Panc1 (cell line): ENCODE measurements around the gene PXK. TPM values are rescaled to one million over a fixed set of nuclear protein-coding genes. Genes with fewer than 3 reads are reported as not detected.

Experiments
- ATAC-seq: fragments of 200-7000 bp; cut with Tn5 transposase; 2 replicates; pipeline ENCODE4 v1.9.1; 2020; ENCODE audit warnings: mild to moderate bottlenecking, moderate library complexity
- BruUV-seq: library from RNA; stranded (reverse); fragments of 400-500 nt; replicated peaks from 2 replicates; lab custom pipeline; 2021; lab: Mats Ljungman, UMichigan
- CTCF ChIA-PET: fragments of 300-600 bp; sonication (Branson Sonifier 250); formaldehyde crosslinking; loops from one replicate; lab custom pipeline; 2022; ENCODE audit warnings: antibody characterized with exemption; lab: Charles Lee
- POLR2A ChIA-PET: fragments of 300-600 bp; sonication (Branson Sonifier 250); formaldehyde crosslinking; loops from one replicate; lab custom pipeline; 2022; ENCODE audit warnings: antibody characterized with exemption; lab: Charles Lee
- DNase-seq: peaks from one replicate; pipeline ENCODE4 v3.0.0-alpha.2; 2010; ENCODE audit warnings: low read depth, low spot score
- H3K27ac ChIP-seq: 2 replicates; pipeline ENCODE4 v1.5.1; 2011; ENCODE audit warnings: mild to moderate bottlenecking, low read length, inconsistent platforms
- H3K27me3 ChIP-seq: fragments of 200-500 bp; sonication (Bioruptor generic); 2 replicates; pipeline ENCODE4 v1.6.0; 2014; ENCODE audit warnings: low read length, inconsistent platforms; ENCODE audit not compliant: control insufficient read depth, insufficient read depth
- H3K36me3 ChIP-seq: fragments of 200-500 bp; sonication (Bioruptor generic); 2 replicates; pipeline ENCODE4 v1.5.1; 2014; ENCODE audit warnings: inconsistent platforms, mild to moderate bottlenecking, low read length, moderate library complexity; ENCODE audit not compliant: control insufficient read depth, insufficient read depth
- H3K4me1 ChIP-seq: 2 replicates; pipeline ENCODE4 v1.5.1; 2011; ENCODE audit warnings: inconsistent platforms, mild to moderate bottlenecking, low read length, moderate library complexity; ENCODE audit not compliant: control insufficient read depth, insufficient read depth
- H3K4me3 ChIP-seq, 2 experiments: 2 replicates each; pipeline ENCODE4 v1.5.1; 2011 to 2012; ENCODE audit warnings: low read depth in 2 of 2, low read length in 2 of 2, mild to moderate bottlenecking in 2 of 2, inconsistent platforms in 1 of 2, moderate library complexity in 1 of 2
- H3K9me3 ChIP-seq: fragments of 200-500 bp; sonication (Bioruptor generic); 2 replicates; pipeline ENCODE4 v1.5.1; 2014; ENCODE audit warnings: low read depth, mild to moderate bottlenecking, inconsistent platforms, low read length, moderate library complexity; ENCODE audit not compliant: control insufficient read depth, insufficient read depth
- POLR2AphosphoS5 ChIP-seq: IDR thresholded peaks from 2 replicates; pipeline ENCODE4 v1.6.1; 2012; ENCODE audit warnings: mild to moderate bottlenecking, low read depth, low read length, moderate library complexity
- SIN3A ChIP-seq: IDR thresholded peaks from 2 replicates; pipeline ENCODE4 v1.6.1; 2012; ENCODE audit warnings: low read depth, mild to moderate bottlenecking, low read length, moderate library complexity, borderline replicate concordance; ENCODE audit not compliant: insufficient read depth
- TCF7L2 ChIP-seq: IDR thresholded peaks from 2 replicates; pipeline ENCODE4 v1.6.1; 2011; ENCODE audit warnings: mild to moderate bottlenecking, low read depth, low read length, inconsistent platforms
- in situ Hi-C: cut with HindIII; loops from 2 replicates; pipeline ENCODE4 v1.10.0; 2016; ENCODE audit warnings: low sequenced_read_pairs, low pct_unique_long_range_greater_than_20kb
- intact Hi-C: fragments of 100-400 bp; cut with micrococcal nuclease; formaldehyde crosslinking; loops from one replicate; pipeline ENCODE4 v1.10.0; 2022; ENCODE audit not compliant: unreplicated experiment
- total RNA-seq: library from RNA; stranded (reverse); gene quantifications from one replicate; pipeline ENCODE4 v1.2.1, GENCODE V29; 2021; ENCODE audit not compliant: unreplicated experiment
- TF ChIP-seq, protein P1 (sequence below), 2 experiments: IDR thresholded peaks; 2 replicates each; pipeline ENCODE4 v1.6.1; 2011 to 2012; ENCODE audit warnings: low read depth in 2 of 2, control low read depth in 1 of 2, low read length in 1 of 2, mild to moderate bottlenecking in 1 of 2, moderate library complexity in 1 of 2; ENCODE audit not compliant: insufficient read depth in 1 of 2
- TF ChIP-seq, protein P2 (sequence below): fragments of 450-650 bp; IDR thresholded peaks from 2 replicates; pipeline ENCODE4 v1.5.1; 2017; ENCODE audit warnings: mild to moderate bottlenecking

Gene PXK
- total RNA-seq, 1 experiment from 2014 or later: 14.2 TPM

DNA sequence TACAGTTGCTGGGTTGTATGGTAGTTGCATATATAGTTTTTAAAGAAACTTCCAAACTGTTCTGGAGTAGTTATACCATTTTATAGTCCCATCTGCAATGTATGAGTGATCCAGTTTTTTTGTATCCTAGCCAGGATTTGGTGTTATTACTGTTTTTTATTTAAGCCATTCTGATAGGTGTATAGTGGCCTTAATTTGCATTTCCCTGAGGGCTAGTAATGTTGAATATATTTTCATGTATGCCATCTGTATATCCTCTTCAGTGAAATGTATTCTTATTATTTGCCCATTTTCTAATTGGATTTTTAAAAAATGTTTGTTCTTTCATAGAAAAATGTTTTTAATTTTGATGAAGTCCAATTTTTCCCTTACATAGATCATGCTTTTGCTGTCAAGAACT lies 29.2 kb downstream of the PXK start:
- in situ Hi-C loops (no loop called here), intact Hi-C loops (no loop called here)
- no peaks in the 10 kb centered on the region for H3K4me1 ChIP-seq
- no TSS peak for BruUV-seq
- POLR2A ChIA-PET: no interaction called here
- no peaks in the 10 kb centered on the region for H3K27me3 ChIP-seq
- no peak overlapping the region for H3K4me3 ChIP-seq
- DNase-seq (no peak), ATAC-seq (no peak)
- H3K27ac ChIP-seq: no peak overlapping the region
- CTCF ChIA-PET: no interaction called here
- H3K36me3 ChIP-seq: no peaks in the 10 kb centered on the region
- H3K9me3 ChIP-seq: no peaks in the 10 kb centered on the region
- no peak for TF ChIP-seq POLR2AphosphoS5
- TF ChIP-seq SIN3A: no peak
- TF ChIP-seq, protein P1, sequence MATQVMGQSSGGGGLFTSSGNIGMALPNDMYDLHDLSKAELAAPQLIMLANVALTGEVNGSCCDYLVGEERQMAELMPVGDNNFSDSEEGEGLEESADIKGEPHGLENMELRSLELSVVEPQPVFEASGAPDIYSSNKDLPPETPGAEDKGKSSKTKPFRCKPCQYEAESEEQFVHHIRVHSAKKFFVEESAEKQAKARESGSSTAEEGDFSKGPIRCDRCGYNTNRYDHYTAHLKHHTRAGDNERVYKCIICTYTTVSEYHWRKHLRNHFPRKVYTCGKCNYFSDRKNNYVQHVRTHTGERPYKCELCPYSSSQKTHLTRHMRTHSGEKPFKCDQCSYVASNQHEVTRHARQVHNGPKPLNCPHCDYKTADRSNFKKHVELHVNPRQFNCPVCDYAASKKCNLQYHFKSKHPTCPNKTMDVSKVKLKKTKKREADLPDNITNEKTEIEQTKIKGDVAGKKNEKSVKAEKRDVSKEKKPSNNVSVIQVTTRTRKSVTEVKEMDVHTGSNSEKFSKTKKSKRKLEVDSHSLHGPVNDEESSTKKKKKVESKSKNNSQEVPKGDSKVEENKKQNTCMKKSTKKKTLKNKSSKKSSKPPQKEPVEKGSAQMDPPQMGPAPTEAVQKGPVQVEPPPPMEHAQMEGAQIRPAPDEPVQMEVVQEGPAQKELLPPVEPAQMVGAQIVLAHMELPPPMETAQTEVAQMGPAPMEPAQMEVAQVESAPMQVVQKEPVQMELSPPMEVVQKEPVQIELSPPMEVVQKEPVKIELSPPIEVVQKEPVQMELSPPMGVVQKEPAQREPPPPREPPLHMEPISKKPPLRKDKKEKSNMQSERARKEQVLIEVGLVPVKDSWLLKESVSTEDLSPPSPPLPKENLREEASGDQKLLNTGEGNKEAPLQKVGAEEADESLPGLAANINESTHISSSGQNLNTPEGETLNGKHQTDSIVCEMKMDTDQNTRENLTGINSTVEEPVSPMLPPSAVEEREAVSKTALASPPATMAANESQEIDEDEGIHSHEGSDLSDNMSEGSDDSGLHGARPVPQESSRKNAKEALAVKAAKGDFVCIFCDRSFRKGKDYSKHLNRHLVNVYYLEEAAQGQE (IDR thresholded peaks at IDR 0.05; ENCODE audit: insufficient read depth in 1 of 2, low read depth in 2 of 2, low read length in 1 of 2): no peak
- TF ChIP-seq TCF7L2: no peak
- TF ChIP-seq, protein P2, sequence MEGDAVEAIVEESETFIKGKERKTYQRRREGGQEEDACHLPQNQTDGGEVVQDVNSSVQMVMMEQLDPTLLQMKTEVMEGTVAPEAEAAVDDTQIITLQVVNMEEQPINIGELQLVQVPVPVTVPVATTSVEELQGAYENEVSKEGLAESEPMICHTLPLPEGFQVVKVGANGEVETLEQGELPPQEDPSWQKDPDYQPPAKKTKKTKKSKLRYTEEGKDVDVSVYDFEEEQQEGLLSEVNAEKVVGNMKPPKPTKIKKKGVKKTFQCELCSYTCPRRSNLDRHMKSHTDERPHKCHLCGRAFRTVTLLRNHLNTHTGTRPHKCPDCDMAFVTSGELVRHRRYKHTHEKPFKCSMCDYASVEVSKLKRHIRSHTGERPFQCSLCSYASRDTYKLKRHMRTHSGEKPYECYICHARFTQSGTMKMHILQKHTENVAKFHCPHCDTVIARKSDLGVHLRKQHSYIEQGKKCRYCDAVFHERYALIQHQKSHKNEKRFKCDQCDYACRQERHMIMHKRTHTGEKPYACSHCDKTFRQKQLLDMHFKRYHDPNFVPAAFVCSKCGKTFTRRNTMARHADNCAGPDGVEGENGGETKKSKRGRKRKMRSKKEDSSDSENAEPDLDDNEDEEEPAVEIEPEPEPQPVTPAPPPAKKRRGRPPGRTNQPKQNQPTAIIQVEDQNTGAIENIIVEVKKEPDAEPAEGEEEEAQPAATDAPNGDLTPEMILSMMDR: no peak

DNA sequence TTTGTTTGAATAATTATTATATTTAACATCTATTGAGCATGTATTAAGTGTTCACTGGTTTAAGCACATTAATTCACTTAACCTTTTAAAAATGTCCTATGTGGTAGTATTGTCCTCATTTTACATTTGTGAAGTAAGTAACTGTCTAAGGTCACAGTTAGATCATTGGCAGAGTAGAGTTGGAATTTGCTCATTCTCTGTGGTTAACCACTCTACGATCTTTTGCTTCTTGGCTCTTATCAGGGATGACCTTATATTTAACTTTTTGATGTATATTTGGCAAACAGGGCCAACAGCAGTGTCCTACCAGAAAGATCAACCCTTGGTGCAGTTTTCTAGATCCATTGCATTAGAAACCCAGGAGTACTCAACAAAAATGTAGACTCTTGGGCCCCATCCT lies 34.0 kb downstream of the PXK start:
- BruUV-seq: no TSS peak
- POLR2A ChIA-PET: no interaction called here
- ATAC-seq: no peak

More for the DNA sequence above, 34.0 kb downstream of the PXK start:
- in situ Hi-C loops (no loop called here), intact Hi-C loops (no loop called here)
- Histone ChIP-seq H3K27me3 (no peaks in the 10 kb centered on the region), H3K4me1 (no peaks in the 10 kb centered on the region), H3K9me3 (no peaks in the 10 kb centered on the region), H3K4me3 (no peak overlapping the region), H3K36me3 (no peaks in the 10 kb centered on the region), H3K27ac (no peak overlapping the region)
- CTCF ChIA-PET: no interaction called here
- no peak for DNase-seq
- no peak for TF ChIP-seq TCF7L2
- TF ChIP-seq POLR2AphosphoS5: no peak
- TF ChIP-seq, protein P1 (IDR thresholded peaks at IDR 0.05; ENCODE audit: insufficient read depth in 1 of 2, low read depth in 2 of 2, low read length in 1 of 2): no peak
- TF ChIP-seq SIN3A: no peak
- TF ChIP-seq, protein P2: no peak
